WTC11 (cell line): ENCODE measurements around the gene CACNA1F.

Experiments
- ATF3 ChIP-seq: sonication (generic); formaldehyde crosslinking; conservative IDR thresholded peaks from 2 replicates; pipeline ENCODE4 v1.8.1; 2022; ENCODE audit warnings: mild to moderate bottlenecking, missing genetic modification reagents
- ATF6 ChIP-seq: sonication (generic); formaldehyde crosslinking; IDR thresholded peaks from 2 replicates; pipeline ENCODE4 v1.8.1; 2023; ENCODE audit warnings: mild to moderate bottlenecking, missing genetic modification reagents
- CTCF ChIP-seq: fragments of 200-600 bp; IDR thresholded peaks from 2 replicates; pipeline ENCODE4 v1.8.0; 2022; ENCODE audit warnings: antibody characterized with exemption
- EMX1 ChIP-seq: fragments of 250-450 bp; sonication (Bioruptor Pico); IDR thresholded peaks from 2 replicates; pipeline ENCODE4 v1.8.0; 2021; ENCODE audit warnings: mild to moderate bottlenecking
- FOXJ3 ChIP-seq: sonication (generic); formaldehyde crosslinking; IDR thresholded peaks from 2 replicates; pipeline ENCODE4 v1.9.0; 2021; ENCODE audit warnings: missing genetic modification reagents, mild to moderate bottlenecking, borderline replicate concordance
- GABPB1 ChIP-seq: sonication (generic); formaldehyde crosslinking; IDR thresholded peaks from 2 replicates; pipeline ENCODE4 v1.8.1; 2023; ENCODE audit warnings: mild to moderate bottlenecking, missing genetic modification reagents
- HMGXB4 ChIP-seq: sonication (generic); formaldehyde crosslinking; IDR thresholded peaks from 2 replicates; pipeline ENCODE4 v1.8.1; 2023; ENCODE audit warnings: mild to moderate bottlenecking, moderate library complexity, missing genetic modification reagents
- MXD4 ChIP-seq: fragments of 250-450 bp; sonication (Bioruptor Pico); IDR thresholded peaks from 2 replicates; pipeline ENCODE4 v1.8.0; 2021; ENCODE audit warnings: mild to moderate bottlenecking, moderate library complexity, borderline replicate concordance
- NFATC4 ChIP-seq: fragments of 250-450 bp; sonication (Bioruptor Pico); IDR thresholded peaks from 2 replicates; pipeline ENCODE4 v1.9.0; 2021; ENCODE audit warnings: mild to moderate bottlenecking
- RELA ChIP-seq: sonication (generic); formaldehyde crosslinking; IDR thresholded peaks from 2 replicates; pipeline ENCODE4 v1.8.1; 2022; ENCODE audit warnings: missing genetic modification reagents, mild to moderate bottlenecking, borderline replicate concordance
- TEAD4 ChIP-seq: sonication (generic); formaldehyde crosslinking; IDR thresholded peaks from 2 replicates; pipeline ENCODE4 v1.8.0; 2022; ENCODE audit warnings: mild to moderate bottlenecking, missing genetic modification reagents
- USF2 ChIP-seq: sonication (generic); formaldehyde crosslinking; IDR thresholded peaks from 2 replicates; pipeline ENCODE4 v1.8.1; 2023; ENCODE audit warnings: mild to moderate bottlenecking, missing genetic modification reagents, moderate library complexity
- ZBTB43 ChIP-seq: sonication (generic); formaldehyde crosslinking; IDR thresholded peaks from 2 replicates; pipeline ENCODE4 v1.8.1; 2023; ENCODE audit warnings: mild to moderate bottlenecking, missing genetic modification reagents

GRCh38 chrX:49225858-49226257, 7.3 kb downstream of the CACNA1F start:
- TF ChIP-seq TEAD4 (CRISPR knock-in tag), result no peak
- no peak for TF ChIP-seq CTCF
- TF ChIP-seq NFATC4 (CRISPR knock-in tag), result no peak
- no peak for TF ChIP-seq GABPB1 (CRISPR knock-in tag)
- no peak for TF ChIP-seq ZBTB43
- TF ChIP-seq ATF6, result no peak
- no peak for TF ChIP-seq MXD4 (CRISPR knock-in tag)
- no peak for TF ChIP-seq RELA (CRISPR knock-in tag)
- no peak for TF ChIP-seq ATF3 (CRISPR knock-in tag)
- no peak for TF ChIP-seq HMGXB4 (CRISPR knock-in tag)
- no peak for TF ChIP-seq FOXJ3 (CRISPR knock-in tag)
- no peak for TF ChIP-seq EMX1 (CRISPR knock-in tag)
- TF ChIP-seq USF2 (CRISPR knock-in tag), result no peak
